ENCODE measurements around the gene PLGRKT.
"Not testable (repeated sequence)": the region's sequence is repeated elsewhere in the genome, so short reads cannot be mapped to it uniquely, and the experiment has no call there.

The PLGRKT gene

DNA sequence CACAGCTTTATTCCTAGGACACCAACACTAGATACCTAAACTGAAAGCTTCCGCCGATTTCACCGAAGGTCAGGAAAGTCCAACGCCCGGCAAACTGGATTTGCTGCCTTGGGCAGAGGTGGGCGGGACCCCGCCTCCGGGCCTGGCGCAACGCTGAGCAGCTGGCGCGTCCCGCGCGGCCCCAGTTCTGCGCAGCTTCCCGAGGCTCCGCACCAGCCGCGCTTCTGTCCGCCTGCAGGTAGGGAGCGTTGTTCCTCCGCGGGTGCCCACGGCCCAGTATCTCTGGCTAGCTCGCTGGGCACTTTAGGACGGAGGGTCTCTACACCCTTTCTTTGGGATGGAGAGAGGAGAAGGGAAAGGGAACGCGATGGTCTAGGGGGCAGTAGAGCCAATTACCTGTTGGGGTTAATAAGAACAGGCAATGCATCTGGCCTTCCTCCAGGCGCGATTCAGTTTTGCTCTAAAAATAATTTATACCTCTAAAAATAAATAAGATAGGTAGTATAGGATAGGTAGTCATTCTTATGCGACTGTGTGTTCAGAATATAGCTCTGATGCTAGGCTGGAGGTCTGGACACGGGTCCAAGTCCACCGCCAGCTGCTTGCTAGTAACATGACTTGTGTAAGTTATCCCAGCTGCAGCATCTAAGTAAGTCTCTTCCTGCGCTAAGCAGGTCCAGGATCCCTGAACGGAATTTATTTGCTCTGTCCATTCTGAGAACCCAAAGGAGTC is 12.8 kb upstream of the PLGRKT start, which contains the start of gene CD274:
TSS of gene CD274 (plus strand) at position 184 of the 733 bp plus-strand sequence. CDS start 5,572 bp downstream, outside the sequence.
- peak; percentile 85 for DNase-seq

DNA sequence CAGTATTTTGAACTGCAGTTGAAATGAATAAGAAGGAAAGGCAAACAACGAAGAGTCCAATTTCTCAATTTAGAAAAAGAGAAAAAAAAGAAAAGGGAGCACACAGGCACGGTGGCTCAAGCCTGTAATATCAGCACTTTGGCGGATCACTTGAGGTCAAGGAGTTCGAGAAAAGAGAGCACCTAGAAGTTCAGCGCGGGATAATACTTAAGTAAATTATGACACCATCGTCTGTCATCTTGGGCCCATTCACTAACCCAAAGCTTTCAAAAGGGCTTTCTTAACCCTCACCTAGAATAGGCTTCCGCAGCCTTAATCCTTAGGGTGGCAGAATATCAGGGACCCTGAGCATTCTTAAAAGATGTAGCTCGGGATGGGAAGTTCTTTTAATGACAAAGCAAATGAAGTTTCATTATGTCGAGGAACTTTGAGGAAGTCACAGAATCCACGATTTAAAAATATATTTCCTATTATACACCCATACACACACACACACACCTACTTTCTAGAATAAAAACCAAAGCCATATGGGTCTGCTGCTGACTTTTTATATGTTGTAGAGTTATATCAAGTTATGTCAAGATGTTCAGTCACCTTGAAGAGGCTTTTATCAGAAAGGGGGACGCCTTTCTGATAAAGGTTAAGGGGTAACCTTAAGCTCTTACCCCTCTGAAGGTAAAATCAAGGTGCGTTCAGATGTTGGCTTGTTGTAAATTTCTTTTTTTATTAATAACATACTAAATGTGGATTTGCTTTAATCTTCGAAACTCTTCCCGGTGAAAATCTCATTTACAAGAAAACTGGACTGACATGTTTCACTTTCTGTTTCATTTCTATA is 12.0 kb upstream of the PLGRKT start:
- no peak for DNase-seq

DNA sequence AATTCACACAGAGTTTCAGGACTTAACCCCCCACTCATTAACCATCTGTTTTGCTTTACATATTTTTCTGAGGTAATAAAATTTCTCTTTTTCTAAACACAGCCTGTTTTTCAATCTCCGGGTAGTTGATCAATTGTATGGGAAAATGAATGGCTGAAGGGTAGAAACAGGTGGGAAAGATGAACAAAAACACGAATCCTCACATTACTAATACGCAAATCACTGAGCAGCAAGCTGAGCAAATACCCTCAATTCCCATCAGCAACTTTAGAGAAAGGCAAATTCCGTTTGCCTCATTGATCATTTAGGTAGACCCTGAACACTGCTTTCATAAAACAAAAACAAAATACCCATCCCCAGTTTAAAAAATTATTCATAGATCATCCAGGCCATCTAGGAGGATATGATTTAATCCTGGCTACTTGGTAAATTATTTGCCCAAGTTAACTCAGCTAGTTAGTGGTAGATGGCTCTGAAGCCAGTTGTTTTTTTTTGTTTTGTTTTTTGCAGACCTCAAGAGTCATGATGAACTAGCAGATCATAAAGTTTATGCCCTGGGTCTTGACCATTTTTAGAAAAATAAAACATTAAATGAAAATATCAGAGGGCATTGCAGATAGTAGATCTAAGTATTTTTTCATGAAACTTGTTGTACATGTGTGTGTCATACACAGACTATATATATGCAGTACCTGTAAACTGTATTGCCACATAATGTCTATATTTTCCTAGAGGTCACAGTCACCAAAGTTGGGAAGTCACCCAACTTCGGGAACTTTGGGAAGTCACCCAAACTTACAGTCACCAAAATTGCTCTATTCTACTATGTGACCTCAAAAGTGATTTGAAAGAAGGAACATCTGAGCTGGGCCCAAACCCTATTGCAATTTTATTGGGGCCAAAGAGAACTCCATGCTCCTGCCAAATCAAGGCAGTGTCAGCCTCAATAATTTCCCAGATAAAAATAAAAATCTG is 11.0 kb upstream of the PLGRKT start:
- DNase-seq = no peak

DNA sequence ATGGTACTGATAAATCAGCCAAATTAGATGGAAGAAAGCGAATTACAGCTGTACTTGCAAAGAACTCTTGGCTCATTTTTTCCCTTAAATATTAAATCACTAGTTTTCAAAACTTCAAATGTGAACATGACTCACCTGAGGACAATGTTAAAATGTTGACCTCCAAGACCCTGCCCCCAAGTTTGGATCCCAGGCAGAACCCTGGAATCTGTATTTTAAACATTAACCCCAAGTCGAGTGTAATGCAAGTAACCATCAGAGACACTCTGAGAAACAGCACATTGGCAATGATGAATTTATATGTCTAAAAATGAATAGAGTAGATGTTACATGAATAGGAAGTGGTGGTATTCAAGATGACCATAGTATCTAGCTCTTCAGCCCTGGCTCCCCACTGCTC is 10.3 kb upstream of the PLGRKT start:
- DNase-seq = no peak

DNA sequence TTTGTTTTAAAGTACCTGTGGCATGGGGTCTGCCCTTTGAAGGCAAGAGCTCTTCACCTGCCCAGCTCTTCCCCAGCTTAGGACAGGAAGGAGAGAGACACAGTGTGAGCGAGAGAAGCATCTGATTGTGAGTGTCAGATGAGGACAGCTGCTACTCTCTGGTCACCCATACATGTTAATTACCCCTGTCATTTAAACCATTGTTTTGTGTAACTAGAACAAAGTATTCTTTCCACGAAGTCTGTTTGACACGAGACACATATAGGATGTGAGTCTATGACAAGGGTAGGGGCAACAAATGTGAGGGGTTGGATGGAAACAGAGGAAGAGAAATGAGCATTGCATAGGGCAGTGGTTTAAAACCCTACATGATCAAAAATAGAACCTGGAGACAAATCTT is 9.6 kb upstream of the PLGRKT start:
- DNase-seq = no peak

DNA sequence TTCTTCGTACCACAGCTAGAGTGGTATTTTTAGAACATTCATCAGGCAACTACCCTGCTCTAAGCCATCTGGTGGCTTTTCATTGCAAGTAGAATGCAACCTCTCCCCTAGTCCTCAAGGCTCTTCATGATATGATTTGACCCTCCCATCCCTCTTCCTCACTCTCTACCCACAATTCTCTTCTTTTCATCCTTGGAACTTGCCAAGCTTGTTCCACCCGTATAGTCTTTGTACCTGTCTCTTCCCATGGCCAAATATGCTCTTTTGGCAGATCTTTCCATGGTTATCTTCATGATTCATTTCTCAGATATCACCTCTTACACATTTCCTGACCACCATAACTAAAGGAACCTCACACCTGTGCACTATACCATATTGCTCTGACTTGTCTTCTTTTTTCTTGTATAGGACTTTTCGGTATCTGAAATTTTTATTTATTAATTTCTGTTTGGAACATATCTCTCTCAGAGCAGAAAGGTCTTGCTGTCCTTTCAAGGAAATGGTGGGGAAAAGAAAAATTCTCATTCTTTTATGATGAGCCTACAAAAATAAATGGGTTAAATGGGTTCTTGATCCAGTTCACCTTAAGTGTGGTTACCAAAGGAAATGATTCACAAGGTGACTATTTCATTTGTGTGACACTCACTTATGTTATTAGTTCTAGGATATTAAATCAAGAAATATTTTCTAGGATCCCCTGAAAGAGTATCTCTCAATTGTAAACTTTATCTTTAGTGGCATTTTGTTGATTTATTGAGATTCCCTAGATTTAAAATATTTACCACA is 8.9 kb upstream of the PLGRKT start:
- DNase-seq = no peak

DNA sequence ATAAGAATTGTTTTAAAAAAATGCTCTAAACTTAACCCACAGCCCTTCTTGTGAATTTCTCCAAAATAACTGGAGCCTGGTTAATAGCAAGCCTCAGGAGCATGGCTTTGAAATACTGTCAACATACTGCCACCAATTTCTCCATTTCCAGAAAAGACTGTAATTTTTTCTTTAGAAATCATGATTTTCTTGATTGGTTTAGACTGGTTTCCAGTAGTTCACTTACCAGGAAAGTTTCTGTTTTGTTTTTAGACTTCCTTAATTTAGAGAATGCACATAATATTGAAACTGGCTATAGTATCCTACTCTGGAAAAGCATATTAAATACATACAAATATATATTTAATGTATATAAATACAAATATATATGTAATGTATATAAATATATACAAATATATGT is 8.2 kb upstream of the PLGRKT start:
- no peak for DNase-seq

DNA sequence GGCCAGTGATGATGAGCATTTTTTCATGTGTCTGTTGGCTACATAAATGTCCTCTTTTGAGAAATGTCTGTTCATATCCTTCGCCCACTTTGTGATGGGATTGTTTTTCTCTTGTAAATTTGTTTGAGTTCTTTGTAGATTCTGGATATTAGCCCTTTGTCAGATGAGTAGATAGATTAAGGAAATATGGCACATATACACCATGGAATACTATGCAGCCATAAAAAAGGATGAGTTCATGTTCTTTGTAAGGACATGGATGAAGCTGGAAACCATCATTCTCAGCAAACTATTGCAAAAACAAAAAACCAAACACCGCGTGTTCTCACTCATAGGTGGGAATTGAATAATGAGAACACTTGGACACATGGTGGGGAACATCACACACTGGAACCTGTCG is 7.4 kb upstream of the PLGRKT start:
- DNase-seq = not testable (repeated sequence)

DNA sequence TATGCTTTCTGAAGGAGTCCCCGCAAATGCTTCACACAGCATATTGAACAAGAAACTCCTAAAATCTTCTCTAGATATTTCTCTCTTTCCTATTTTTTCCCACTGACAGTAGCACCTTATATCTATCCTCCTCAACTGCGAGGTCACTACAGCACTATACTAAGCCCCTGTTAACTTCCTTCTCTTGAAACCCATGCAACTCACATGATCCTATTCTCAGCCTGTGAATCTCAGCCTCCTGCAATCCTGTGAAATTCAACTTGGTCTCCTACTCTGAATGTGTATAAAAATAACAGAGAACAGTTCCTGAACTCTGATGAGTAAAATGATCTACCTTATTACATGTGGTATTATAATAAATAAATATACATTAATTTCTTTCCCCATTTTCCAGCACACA is 6.1 kb upstream of the PLGRKT start:
- DNase-seq = no peak

DNA sequence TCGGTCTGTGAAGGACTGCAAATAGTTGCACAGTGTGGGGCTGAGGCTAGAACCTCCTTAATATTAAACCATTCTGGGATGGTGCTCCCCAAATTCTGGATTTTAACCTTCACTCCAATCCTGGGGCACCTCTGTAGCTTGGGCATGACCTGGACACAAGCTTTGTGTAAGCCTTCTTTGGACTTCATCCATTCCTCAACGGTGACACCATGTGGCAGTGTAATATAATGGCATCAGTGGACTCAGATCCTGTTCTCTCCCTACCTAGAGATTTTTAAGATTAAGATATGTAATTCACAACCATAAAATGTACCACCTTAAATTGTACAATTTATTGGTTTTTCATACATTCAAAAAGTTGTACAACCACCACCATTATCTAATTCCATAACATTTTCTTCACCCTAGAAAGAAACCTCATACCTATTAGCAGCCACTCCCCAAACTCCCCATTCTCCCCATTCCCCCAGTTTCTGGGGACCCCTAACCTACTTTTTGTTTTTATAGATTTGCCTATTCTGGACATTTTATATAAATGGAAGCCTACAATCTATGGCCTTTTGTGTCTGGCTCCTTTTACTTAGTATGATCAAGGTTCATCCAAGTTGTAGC is 4.8 kb upstream of the PLGRKT start:
- no peak for DNase-seq

DNA sequence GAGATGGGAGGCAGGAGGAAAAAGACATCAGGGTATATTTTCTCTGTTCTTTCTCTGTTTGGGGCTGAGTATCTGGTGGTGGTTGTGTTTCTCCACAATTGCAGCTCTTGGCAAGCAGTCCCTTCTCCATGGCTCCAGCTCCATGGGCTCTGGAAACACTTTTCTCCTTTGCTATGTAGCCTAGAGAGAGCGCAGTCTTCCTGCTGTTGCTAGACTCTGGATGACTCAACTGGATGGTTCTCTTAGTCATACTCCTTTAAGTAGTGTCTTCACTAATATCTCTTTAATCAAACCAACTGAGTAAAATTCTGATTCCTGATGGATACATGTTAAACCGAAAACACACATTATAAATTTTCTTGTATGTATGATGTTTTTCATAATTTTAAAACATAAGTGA is 3.3 kb upstream of the PLGRKT start:
- DNase-seq = no peak

DNA sequence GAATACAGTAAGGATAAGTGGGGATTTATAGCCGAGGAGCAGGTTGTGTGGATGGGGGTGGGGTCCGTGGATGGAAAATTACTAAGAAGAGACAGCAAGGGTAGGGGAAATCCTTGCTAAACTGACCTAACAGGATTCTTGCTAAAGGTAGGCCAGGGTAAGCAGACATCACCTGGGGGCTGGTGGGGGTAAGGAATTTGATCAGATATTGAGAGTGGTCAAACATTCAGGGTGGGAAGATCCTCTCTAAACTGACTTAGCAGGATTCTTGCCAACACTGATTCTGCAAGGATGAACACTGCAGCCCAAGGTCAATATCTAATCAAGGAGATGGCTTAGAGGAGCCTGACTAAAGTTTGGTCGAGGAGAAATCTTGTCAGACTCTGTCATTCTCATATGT is 2.7 kb upstream of the PLGRKT start:
- no peak for DNase-seq

DNA sequence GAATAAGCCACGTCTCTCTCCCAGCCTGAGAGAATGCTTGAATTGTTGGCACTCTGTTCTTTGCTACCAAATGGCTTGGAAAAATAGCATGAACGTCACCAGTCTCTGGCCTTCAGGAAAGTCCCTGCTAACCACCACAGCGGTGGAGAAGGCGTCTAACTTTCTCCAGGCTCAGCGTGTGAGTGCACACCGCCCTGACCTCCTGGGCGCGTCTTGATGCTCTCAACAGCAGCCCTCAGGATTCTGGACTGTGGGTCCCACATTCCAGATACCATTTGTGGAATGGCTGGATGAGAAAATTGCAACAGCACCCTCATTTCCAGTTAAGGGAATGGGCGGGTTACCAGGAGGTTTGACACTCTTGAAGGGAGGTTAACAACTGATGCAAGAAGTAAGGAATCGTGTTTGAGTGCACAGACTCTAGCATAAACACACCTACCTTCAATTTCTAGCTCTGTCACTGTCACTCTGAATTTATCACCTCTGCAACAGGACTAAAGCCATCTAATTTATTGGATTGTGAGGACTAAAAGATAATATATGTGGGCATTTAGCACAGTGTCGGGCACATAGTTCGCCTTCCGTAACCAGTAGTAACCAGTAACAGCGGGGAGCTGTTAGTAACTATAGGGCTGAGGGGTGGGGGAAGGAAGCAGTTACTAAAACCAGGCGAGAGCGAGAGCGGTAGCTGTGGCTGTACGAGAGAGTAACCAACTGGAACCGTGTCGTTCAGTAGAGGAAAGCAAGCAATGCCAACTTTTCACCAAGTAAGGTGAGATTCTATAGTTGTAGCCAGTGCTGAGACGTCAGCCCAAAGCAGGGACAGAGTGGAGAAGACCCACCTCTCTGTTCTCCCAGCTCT is 807 bp upstream of the PLGRKT start:
- DNase-seq = peak; percentile 59

DNA sequence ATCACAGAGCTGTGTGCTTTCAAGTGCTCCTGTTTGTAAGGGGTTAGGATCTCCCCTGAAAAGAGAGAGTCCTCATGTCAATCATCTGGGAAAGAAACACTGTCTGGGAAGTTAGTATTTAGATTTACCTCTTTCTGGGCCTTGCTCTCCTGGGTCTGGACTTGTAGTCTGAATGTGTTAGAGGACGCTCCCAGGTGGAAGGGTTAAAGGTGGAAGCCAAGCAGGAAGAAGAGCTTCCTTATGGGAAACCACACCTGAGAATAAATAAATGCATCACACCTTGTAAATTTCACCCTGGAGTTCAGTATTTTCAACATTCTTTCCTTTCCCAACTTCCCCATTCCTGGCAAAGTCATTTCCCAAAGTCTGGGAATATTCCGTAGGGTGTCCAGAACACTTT is 1.3 kb downstream of the PLGRKT start:
- DNase-seq = no peak

DNA sequence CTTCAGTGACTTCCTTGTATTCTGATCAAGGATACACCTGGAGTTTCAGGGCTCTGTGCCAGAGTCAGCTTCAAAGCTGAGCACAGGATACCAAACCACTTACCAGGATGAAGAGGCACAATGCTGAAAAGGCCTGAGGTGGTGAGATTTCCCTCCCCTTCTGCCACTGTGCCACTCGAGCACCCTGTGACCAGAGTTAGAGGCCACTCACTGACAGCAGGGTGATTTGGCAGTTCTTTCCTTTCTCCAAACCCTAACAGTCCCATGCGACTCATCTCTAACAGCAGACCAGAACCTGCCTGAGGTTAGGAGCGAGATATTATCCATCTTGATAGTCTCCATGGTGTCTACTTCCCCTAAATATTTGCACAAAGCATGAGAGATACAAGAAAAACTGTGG is 1.8 kb downstream of the PLGRKT start:
- DNase-seq = no peak

DNA sequence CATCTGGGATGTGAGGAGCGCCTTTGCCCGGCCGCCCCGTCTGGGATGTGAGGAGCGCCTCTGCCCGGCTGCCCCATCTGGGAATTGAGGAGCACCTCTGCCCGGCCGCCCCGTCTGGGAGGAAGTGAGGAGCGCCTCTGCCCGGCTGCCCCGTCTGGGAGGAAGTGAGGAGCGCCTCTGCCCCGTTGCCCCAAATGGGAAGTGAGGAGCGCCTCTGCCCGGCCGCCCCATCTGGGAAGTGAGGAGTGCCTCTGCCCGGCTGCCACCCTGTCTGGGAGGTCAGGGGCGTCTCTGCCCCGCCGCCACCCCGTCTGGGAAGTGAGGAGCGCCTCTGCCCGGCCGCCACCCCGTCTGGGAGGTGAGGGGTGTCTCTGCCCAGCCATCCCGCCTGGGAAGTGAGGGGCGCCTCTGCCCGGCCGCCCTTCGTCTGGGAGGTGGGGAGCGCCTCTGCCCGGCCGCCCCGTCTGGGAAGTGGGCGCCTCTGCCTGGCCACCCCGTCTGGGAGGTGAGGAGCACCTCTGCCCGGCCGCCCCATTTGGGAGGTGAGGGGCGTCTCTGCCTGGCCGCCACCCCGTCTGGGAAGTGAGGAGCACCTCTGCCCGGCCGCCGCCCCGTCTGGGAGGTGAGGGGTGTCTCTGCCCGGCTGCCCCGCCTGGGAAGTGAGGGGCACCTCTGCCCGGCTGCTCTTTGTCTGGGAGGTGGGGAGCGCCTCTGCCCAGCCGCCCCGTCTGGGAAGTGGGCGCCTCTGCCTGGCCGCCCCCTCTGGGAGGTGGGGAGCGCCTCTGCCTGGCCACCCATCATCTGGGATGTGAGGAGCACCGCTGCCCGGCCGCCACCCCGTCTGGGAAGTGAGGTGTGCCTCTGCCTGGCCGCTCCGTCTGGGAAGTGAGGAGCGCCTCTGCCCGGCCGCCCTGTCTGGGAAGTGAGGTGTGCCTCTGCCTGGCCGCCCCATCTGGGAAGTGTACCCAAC is 3.6 kb downstream of the PLGRKT start:
- not testable (repeated sequence) for DNase-seq

DNA sequence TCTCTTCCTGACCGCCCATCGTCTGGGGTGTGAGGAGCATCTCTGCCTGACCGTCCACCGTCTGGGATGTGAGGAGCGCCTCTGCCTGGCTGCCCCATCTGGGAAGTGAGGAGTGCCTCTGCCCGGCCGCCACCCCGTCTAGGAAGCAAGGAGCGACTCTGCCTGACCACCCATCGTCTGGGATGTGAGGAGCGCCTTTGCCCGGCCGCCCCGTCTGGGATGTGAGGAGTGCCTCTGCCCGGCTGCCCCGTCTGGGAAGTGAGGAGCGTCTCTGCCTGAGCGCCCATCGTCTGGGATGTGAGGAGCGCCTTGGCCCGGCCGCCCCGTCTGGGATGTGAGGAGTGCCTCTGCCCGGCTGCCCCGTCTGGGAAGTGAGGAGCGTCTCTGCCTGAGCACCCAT is 4.4 kb downstream of the PLGRKT start:
- not testable (repeated sequence) for DNase-seq

DNA sequence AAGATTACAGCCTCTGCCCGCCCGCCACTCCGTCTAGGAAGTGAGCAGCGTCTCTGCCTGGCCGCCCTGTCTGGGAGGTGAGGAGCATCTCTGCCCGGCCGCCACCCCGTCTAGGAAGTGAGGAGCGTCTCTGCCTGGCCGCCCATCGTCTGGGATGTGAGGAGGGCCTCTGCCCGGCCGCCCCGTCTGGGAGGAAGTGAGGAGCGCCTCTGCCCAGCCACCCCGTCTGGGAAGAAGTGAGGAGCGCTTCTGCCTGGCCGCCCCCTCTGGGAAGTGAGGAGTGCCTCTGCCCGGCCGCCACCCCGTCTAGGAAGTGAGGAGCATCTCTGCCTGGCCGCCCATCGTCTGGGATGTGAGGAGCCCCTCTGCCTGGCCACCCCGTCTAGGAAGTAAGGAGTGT is 4.8 kb downstream of the PLGRKT start:
- not testable (repeated sequence) for DNase-seq

DNA sequence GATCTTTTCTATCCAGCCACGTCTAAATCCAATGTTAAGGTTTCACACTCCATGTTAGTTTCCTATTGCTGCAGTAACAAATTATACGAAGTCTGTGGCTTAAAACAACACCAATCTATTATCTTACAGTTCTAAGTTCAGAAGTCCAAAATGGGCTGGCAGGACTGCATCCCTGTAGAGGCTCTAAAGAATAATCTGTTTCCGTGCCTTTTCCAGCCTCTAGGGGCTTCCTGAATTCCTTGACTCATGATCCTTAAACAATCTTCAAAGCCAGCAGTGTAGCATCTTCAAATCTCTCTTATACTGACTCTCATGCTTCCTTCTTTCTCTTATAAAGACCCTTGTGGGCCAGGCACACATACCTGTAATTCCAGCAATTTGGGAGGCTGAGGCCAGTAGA is 6.8 kb downstream of the PLGRKT start:
- DNase-seq = no peak
